ENCODE data around the gene CDC37. TPM values are rescaled to one million over a fixed set of nuclear protein-coding genes. Genes with fewer than 3 reads are reported as not detected.

The CDC37 gene
- total RNA-seq, 1 experiment from 2014 or later: 204 TPM

- TF ChIP-seq JUN (CRISPR knock-in tag; IDR thresholded peaks at IDR 0.05) (no peak), NFYB (CRISPR knock-in tag; conservative IDR thresholded peaks at IDR 0.05; ENCODE audit: low read depth) (no peak), ATF2 (CRISPR knock-in tag; IDR thresholded peaks at IDR 0.05; ENCODE audit: borderline replicate concordance, low read depth) (no peak), IRF2 (CRISPR knock-in tag; IDR thresholded peaks at IDR 0.05; ENCODE audit: borderline replicate concordance, low read depth) (no peak), CDX4 (CRISPR knock-in tag; IDR thresholded peaks at IDR 0.05; ENCODE audit: borderline replicate concordance) (no peak), ZNF219 (CRISPR knock-in tag; IDR thresholded peaks at IDR 0.05; ENCODE audit: borderline replicate concordance) (no peak), ELF4 (CRISPR knock-in tag; IDR thresholded peaks at IDR 0.05; ENCODE audit: low read depth) (no peak), TP53 (CRISPR knock-in tag; IDR thresholded peaks at IDR 0.05) (no peak), EMX1 (CRISPR knock-in tag; IDR thresholded peaks at IDR 0.05) (no peak), JAZF1 (CRISPR knock-in tag; IDR thresholded peaks at IDR 0.05) (no peak), ZBTB43 (CRISPR knock-in tag; IDR thresholded peaks at IDR 0.05) (no peak)
These were observed 10.2 kb downstream of the CDC37 start (continued) for GRCh38 chr19:10393137-10393536.

- H3K36me3 Mint-ChIP-seq: peaks cover 35% of the 10 kb centered on the region
- ChIA-PET CTCF (interaction anchor here (4.0 to 4.7 kb wide), 2 partner anchors 122 to 132 kb away, joined by 66 to 72 read pairs; partner anchors contain the start of gene ICAM1), POLR2A (interaction anchor here (0.6 kb wide), 1 partner anchor 37 kb away, joined by 3 read pairs; no protein-coding TSS in a partner anchor)
- H3K27me3 Mint-ChIP-seq (ENCODE audit: low read depth): no peaks in the 10 kb centered on the region
- DNase-seq (ENCODE audit: low spot score): no peak
- H3K9me3 Mint-ChIP-seq: no peaks in the 10 kb centered on the region
- H3K4me3 Mint-ChIP-seq: no peak overlapping the region
- ATAC-seq: no peak
- H3K27ac Mint-ChIP-seq: no peak overlapping the region
- H3K4me1 Mint-ChIP-seq: peaks cover 5% of the 10 kb centered on the region; the same call in 1 of the 2 replicates
- TF ChIP-seq NFATC4 (CRISPR knock-in tag; IDR thresholded peaks at IDR 0.05) (no peak), PRDM15 (CRISPR knock-in tag; IDR thresholded peaks at IDR 0.05) (no peak), ZNF121 (CRISPR knock-in tag; IDR thresholded peaks at IDR 0.05) (no peak), NR2C2 (CRISPR knock-in tag; IDR thresholded peaks at IDR 0.05) (no peak), FOXP1 (CRISPR knock-in tag; IDR thresholded peaks at IDR 0.05; ENCODE audit: borderline replicate concordance) (no peak), IRF1 (CRISPR knock-in tag; IDR thresholded peaks at IDR 0.05) (no peak), SMAD3 (CRISPR knock-in tag; IDR thresholded peaks at IDR 0.05; ENCODE audit: borderline replicate concordance) (no peak)
These were observed 11.2 kb downstream of the CDC37 start for GRCh38 chr19:10392120-10392519.
